HepG2 (cell line): ENCODE measurements around the gene LMAN1L. TPM values are rescaled to one million over a fixed set of nuclear protein-coding genes. Genes with fewer than 3 reads are reported as not detected.

ENCODE experiments used
- ATRX ChIP-seq: sonication (generic); formaldehyde crosslinking; IDR thresholded peaks from 2 replicates; pipeline ENCODE4 v1.4.0; 2020; ENCODE audit warnings: missing genetic modification reagents, borderline replicate concordance
- CTCF ChIP-seq: sonication (generic); formaldehyde crosslinking; IDR thresholded peaks from 2 replicates; pipeline ENCODE4 v1.5.0; 2020; ENCODE audit warnings: mild to moderate bottlenecking, missing genetic modification reagents, moderate library complexity
- ETV5 ChIP-seq: IDR thresholded peaks from 2 replicates; pipeline ENCODE4 v1.6.1; 2018; ENCODE audit warnings: missing biosample characterization, missing genetic modification reagents, inconsistent platforms, borderline replicate concordance
- FOXO4 ChIP-seq: sonication (generic); formaldehyde crosslinking; conservative IDR thresholded peaks from 2 replicates; pipeline ENCODE4 v1.8.1; 2023; ENCODE audit warnings: missing genetic modification reagents
- GFI1 ChIP-seq: sonication (generic); formaldehyde crosslinking; IDR thresholded peaks from 2 replicates; pipeline ENCODE4 v1.5.0; 2020; ENCODE audit warnings: missing genetic modification reagents, mild to moderate bottlenecking, borderline replicate concordance
- MEIS1 ChIP-seq: sonication (generic); formaldehyde crosslinking; IDR thresholded peaks from 2 replicates; pipeline ENCODE4 v1.9.0; 2021; ENCODE audit warnings: mild to moderate bottlenecking, missing genetic modification reagents, moderate library complexity, borderline replicate concordance
- MXD1 ChIP-seq: sonication (generic); formaldehyde crosslinking; IDR thresholded peaks from 2 replicates; pipeline ENCODE4 v1.4.0; 2020; ENCODE audit warnings: mild to moderate bottlenecking, missing genetic modification reagents
- PRMT3 ChIP-seq: sonication (generic); formaldehyde crosslinking; IDR thresholded peaks from 2 replicates; pipeline ENCODE4 v1.8.1; 2022; ENCODE audit warnings: low read depth, mild to moderate bottlenecking, moderate library complexity, missing genetic modification reagents, borderline replicate concordance
- TFDP1 ChIP-seq: IDR thresholded peaks from 2 replicates; pipeline ENCODE4 v1.6.1; 2016; ENCODE audit warnings: missing compliant biosample characterization, missing genetic modification reagents, borderline replicate concordance
- ZGPAT ChIP-seq: IDR thresholded peaks from 2 replicates; pipeline ENCODE4 v1.6.1; 2016; ENCODE audit warnings: mild to moderate bottlenecking
- ZNF124 ChIP-seq: sonication (generic); formaldehyde crosslinking; IDR thresholded peaks from 2 replicates; pipeline ENCODE4 v1.4.0; 2020; ENCODE audit warnings: missing genetic modification reagents
- ZNF281 ChIP-seq: sonication (generic); formaldehyde crosslinking; IDR thresholded peaks from 2 replicates; pipeline ENCODE4 v1.4.0; 2020; ENCODE audit warnings: missing genetic modification reagents, borderline replicate concordance
- ZNF775 ChIP-seq: sonication (generic); formaldehyde crosslinking; IDR thresholded peaks from 2 replicates; pipeline ENCODE4 v1.4.0; 2020; ENCODE audit warnings: missing genetic modification reagents, mild to moderate bottlenecking, moderate library complexity, borderline replicate concordance
- polyA plus RNA-seq, 8 experiments: library from polyadenylated mRNA; depleted of rRNA in 3 of 8; stranded (reverse) in 7 of 8; unstranded in 1 of 8; fragments of >200 nt; fragmentation: Illumina TruSeq in 4 of 8; extraction: Trizol in 4 of 8; gene quantifications; 2 replicates each; pipeline versions ENCODE4 v1.2.1 to v1.2.3, GENCODE V29; 2011 to 2016; ENCODE audit warnings: low read depth in 4 of 8, missing spikeins in 1 of 8, mixed read lengths in 1 of 8; ENCODE audit not compliant: insufficient read depth in 1 of 8
- total RNA-seq, 5 experiments: library from RNA; depleted of rRNA; stranded (reverse); fragments of >200 nt; fragmentation: Illumina TruSeq; extraction: Trizol; gene quantifications; 2 replicates each; pipeline ENCODE4 v1.2.3, GENCODE V29; 2016; ENCODE audit warnings: low read depth in 1 of 5

Gene LMAN1L
- total and polyA plus RNA-seq, 2 of the 13 experiments (the other 11 are each of a cell fraction or from before 2014, with no cell fraction given) = not detected

GRCh38 chr15:74783072-74783807 is 29.4 kb upstream of the LMAN1L start (continued):
- TF ChIP-seq TFDP1 (CRISPR knock-in tag) = peak; percentile 65; the same call in 1 of the 2 replicates
- no peak for TF ChIP-seq ZNF775 (CRISPR knock-in tag)
- TF ChIP-seq GFI1 = no peak
- no peak for TF ChIP-seq ZNF124 (CRISPR knock-in tag)
- no peak for TF ChIP-seq ATRX (CRISPR knock-in tag)
- peak; percentile 70; the same call in 1 of the 2 replicates for TF ChIP-seq MXD1 (CRISPR knock-in tag)
- 0 out of 2 replicates have a peak, but pooled peaks have one; percentile 46 for TF ChIP-seq PRMT3
- 0 out of 2 replicates have a peak, but pooled peaks have one; percentile 24 for TF ChIP-seq ZGPAT (CRISPR knock-in tag)
- TF ChIP-seq MEIS1 (CRISPR knock-in tag) = no peak
- TF ChIP-seq ZNF281 (CRISPR knock-in tag) = no peak
- 0 out of 2 replicates have a peak, but pooled peaks have one; percentile 53 for TF ChIP-seq FOXO4
- 0 out of 2 replicates have a peak, but pooled peaks have one; percentile 12 for TF ChIP-seq CTCF (CRISPR knock-in tag)
- TF ChIP-seq ETV5 (CRISPR knock-in tag) = peak; percentile 62
